ENCODE data around the gene OR10H4. TPM values are rescaled to one million over a fixed set of nuclear protein-coding genes. Genes with fewer than 3 reads are reported as not detected.

The OR10H4 gene
- total RNA-seq, 4 donors from 2014 or later = not detected

DNA sequence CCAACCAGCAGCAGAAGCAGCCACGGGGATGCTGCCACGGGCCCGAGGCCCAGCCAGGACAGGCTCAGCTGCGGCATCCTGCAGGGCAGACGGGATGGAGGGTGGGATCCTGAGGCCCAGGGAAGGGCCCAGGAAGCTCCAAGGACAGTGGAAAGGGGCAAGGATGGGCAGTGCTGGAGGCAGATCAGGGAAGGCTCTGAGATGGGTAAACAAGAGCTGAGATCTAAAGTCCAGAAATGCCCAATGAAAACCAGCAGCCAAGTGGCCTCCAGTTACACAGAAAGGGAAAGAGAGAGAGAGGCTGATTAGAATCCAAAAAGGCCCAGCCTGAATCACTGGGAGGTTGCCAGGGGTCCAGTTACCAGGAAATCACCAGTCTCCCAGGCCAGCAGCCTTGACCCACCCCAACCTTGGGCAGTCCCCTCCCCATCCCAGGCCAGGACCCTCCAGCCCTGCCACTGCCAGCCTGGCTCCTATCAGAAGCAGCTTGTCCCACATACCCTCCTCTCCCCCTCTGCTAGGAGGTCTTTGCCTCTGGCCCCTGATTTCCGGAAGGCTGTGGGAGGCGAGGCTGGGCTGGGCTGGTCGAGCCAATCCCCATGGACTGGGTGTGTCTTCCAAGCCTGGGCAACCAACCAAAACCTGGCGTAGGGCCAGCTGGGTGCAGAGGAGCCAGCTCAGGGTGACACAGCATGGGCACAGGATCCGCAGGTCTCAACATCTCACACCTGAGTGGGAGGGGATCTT, 14.3 kb upstream of the OR10H4 start, which contains the start of gene CYP4F11:
Gene CYP4F11, minus strand, starts transcription at position 198 of the 747 bp plus-strand sequence. Its CDS starts 121 bp downstream, at position 77.
- whole genome bisulfite sequencing, 2 donors (ENCODE audit: low coverage in 1 of 2) = 22% methylated on average over 4 of the region's 10 CpGs; no CpG with 5 or more reads in 1 of the 2 donors
- TF ChIP-seq, protein P1, sequence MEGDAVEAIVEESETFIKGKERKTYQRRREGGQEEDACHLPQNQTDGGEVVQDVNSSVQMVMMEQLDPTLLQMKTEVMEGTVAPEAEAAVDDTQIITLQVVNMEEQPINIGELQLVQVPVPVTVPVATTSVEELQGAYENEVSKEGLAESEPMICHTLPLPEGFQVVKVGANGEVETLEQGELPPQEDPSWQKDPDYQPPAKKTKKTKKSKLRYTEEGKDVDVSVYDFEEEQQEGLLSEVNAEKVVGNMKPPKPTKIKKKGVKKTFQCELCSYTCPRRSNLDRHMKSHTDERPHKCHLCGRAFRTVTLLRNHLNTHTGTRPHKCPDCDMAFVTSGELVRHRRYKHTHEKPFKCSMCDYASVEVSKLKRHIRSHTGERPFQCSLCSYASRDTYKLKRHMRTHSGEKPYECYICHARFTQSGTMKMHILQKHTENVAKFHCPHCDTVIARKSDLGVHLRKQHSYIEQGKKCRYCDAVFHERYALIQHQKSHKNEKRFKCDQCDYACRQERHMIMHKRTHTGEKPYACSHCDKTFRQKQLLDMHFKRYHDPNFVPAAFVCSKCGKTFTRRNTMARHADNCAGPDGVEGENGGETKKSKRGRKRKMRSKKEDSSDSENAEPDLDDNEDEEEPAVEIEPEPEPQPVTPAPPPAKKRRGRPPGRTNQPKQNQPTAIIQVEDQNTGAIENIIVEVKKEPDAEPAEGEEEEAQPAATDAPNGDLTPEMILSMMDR (IDR thresholded peaks at IDR 0.05) = no peak
- Histone ChIP-seq H3K4me1 (peaks cover 0 to 17% (median 0%) of the 10 kb centered on the region in 3 donors), H3K9me3 (peaks cover 0 to 3% (median 0%) of the 10 kb centered on the region in 3 donors), H3K27me3 (peaks cover 11% of the 10 kb centered on the region), H3K27ac (peak within 1 kb of the TSS in 1 of 4 donors; percentile 67), H3K4me3 (peak within 1 kb of the TSS in 1 of 2 donors; percentile 23), H3K36me3 (no peaks in the 10 kb centered on the region)
- ATAC-seq = peak; percentile 31

DNA sequence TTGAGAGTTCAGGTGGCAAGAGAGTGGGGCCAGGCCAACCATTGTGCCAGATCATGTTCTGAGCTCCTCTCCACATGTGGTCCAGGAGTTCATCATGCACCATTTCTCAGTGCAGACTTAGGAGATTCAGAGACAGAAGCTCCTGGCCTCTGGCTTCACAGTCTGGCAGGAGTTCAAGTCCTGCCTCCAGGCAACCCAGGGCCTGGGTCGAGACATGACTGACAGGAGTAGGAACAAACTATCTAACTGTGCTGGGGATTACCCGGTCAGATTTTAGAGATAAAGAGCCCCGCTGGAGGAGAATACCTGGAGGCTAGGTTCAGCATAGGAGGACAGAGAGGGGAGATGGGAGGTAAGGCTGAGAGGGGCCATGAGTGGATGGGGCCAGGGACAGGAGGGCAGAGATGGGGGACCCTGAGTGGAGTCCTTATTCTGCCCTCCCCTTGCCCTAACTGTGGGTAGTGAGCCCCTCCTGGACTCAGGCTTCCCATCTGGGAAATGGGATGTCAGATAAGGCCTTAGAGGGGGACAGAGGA, 13.6 kb upstream of the OR10H4 start:
- H3K4me3 ChIP-seq = no peak overlapping the region
- peaks cover 16% of the 10 kb centered on the region for H3K27me3 ChIP-seq
- H3K9me3 ChIP-seq = peaks cover 0 to 3% (median 0%) of the 10 kb centered on the region in 3 donors
- 36 to 37% methylated on average over 2 to 3 of the region's 3 CpGs for WGBS, 2 donors (ENCODE audit: low coverage in 1 of 2)
- peak overlapping the region in 1 of 4 donors; percentile 67 for H3K27ac ChIP-seq
- TF ChIP-seq POLR2AphosphoS5 (IDR thresholded peaks at IDR 0.05) = no peak
- TF ChIP-seq, protein P1 (IDR thresholded peaks at IDR 0.05) = no peak
- TF ChIP-seq EP300 (IDR thresholded peaks at IDR 0.05) = no peak
- TF ChIP-seq POLR2A (IDR thresholded peaks at IDR 0.05) = no peak
- no peak for ATAC-seq
- no peaks in the 10 kb centered on the region for H3K36me3 ChIP-seq
- H3K4me1 ChIP-seq = peaks cover 0 to 17% (median 0%) of the 10 kb centered on the region in 3 donors

DNA sequence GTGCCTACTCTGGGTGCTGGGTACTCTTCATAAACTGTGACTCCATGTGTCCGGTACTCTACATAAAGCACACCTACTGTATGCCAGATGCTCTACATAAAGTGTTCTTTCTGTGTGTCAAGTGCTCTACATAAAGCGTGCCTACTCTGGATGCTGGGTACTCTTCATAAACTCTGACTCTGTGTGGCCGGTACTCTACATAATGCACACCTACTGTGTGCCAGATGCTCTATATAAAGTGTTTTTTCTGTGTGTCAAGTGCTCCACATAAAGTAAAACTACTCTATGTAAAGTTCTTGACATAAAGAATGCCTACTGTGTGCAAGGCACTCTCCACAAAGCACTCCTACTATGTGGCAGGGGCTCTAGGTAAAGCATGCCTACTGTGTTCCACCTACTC, 12.6 kb upstream of the OR10H4 start:
- no peak for ATAC-seq
- H3K36me3 ChIP-seq = no peaks in the 10 kb centered on the region
- H3K27me3 ChIP-seq = peaks cover 26% of the 10 kb centered on the region
- TF ChIP-seq POLR2AphosphoS5 (IDR thresholded peaks at IDR 0.05) (no peak), EP300 (IDR thresholded peaks at IDR 0.05) (no peak), POLR2A (IDR thresholded peaks at IDR 0.05) (no peak)
- TF ChIP-seq, protein P1 (IDR thresholded peaks at IDR 0.05) = no peak
- WGBS, 2 donors (ENCODE audit: low coverage in 1 of 2) = 58 to 63% methylated on average over 3 of the region's 3 CpGs
- no peak overlapping the region for H3K4me3 ChIP-seq
- peaks cover 0 to 17% (median 0%) of the 10 kb centered on the region in 3 donors for H3K4me1 ChIP-seq
- H3K27ac ChIP-seq = no peak overlapping the region
- peaks cover 0 to 3% (median 0%) of the 10 kb centered on the region in 3 donors for H3K9me3 ChIP-seq

DNA sequence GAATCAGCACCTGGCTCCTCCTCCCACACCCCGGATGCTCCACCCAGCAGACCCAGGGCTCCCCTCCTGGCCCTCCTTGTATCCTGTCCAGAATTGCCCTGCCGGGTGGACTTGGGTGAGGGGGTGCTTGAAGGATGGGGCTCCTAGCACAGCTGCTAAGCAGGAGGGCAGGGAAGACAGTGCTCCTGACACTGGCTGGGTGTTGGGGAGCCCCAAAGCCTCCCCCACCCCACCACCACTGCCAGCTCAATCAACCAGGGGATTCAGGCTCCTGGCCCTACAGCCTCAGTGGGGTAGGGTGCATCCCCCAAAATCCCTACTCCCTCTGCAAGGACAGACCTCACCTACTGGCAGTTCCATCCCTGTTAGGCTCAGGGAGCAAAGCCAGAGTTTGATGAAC, 11.9 kb upstream of the OR10H4 start:
- no peak for ATAC-seq
- Histone ChIP-seq H3K4me1 (peaks cover 0 to 17% (median 0%) of the 10 kb centered on the region in 3 donors), H3K27me3 (peaks cover 26% of the 10 kb centered on the region), H3K9me3 (peaks cover 0 to 3% (median 0%) of the 10 kb centered on the region in 3 donors), H3K36me3 (no peaks in the 10 kb centered on the region), H3K27ac (no peak overlapping the region), H3K4me3 (no peak overlapping the region)
- no CpG with 5 or more reads among the region's 2 CpGs for WGBS, 2 donors (ENCODE audit: low coverage in 1 of 2)
- no peak for TF ChIP-seq EP300 (IDR thresholded peaks at IDR 0.05)
- no peak for TF ChIP-seq POLR2AphosphoS5 (IDR thresholded peaks at IDR 0.05)
- TF ChIP-seq, protein P1 (IDR thresholded peaks at IDR 0.05) = no peak
- no peak for TF ChIP-seq POLR2A (IDR thresholded peaks at IDR 0.05)

Measured in gastroesophageal sphincter (tissue), 4 donors.